B cell (primary cell): ENCODE results near the gene ODF2L. TPM values are rescaled to one million over a fixed set of nuclear protein-coding genes. Genes with fewer than 3 reads are reported as not detected.

Experiments used
- ATAC-seq: fragments of 200-7000 bp; cut with Tn5 transposase; one replicate; pipeline ENCODE4 v1.10.0; 2021; ENCODE audit warnings: low read depth, mild to moderate bottlenecking, moderate number of reproducible peaks, moderate library complexity
- CTCF ChIA-PET: fragments of 350-600 bp; sonication (Branson Sonifier 250); formaldehyde crosslinking; loops from one replicate; lab custom pipeline; 2021; ENCODE audit warnings: antibody characterized with exemption, inconsistent platforms; lab: Charles Lee
- POLR2A ChIA-PET: fragments of 350-600 bp; sonication (Branson Sonifier 250); formaldehyde crosslinking; loops from one replicate; lab custom pipeline; 2021; ENCODE audit warnings: antibody characterized with exemption; lab: Charles Lee
- DNase-seq: peaks from one replicate; pipeline ENCODE4 v3.0.0; 2013
- H2AFZ ChIP-seq: 2 replicates; pipeline ENCODE4 v1.6.1; 2012; ENCODE audit warnings: mild to moderate bottlenecking, low read depth, low read length; ENCODE audit not compliant: insufficient read depth, poor library complexity, severe bottlenecking
- H3K27ac ChIP-seq, 2 donors: 1 replicate in 1 of 2; 2 replicates in 1 of 2; pipeline ENCODE4 v1.5.1; 2012 to 2013; ENCODE audit warnings: low read length in 2 of 2, mild to moderate bottlenecking in 2 of 2, moderate library complexity in 1 of 2
- H3K27me3 ChIP-seq, 4 experiments: fragments of 200-600 bp in 1 of 4; sonication (generic) in 1 of 4; replicated peaks in 1 of 4; 1 replicate in 2 of 4; 2 replicates in 2 of 4; pipeline versions ENCODE4 v1.6.1 to v1.7.0; 2013 to 2016; ENCODE audit warnings: low read length in 3 of 4, mild to moderate bottlenecking in 2 of 4, mixed read lengths in 1 of 4, moderate library complexity in 1 of 4; ENCODE audit not compliant: insufficient read depth in 4 of 4, control insufficient read depth in 3 of 4; ENCODE audit errors: control extremely low read depth in 1 of 4
- H3K36me3 ChIP-seq, 2 experiments: replicated peaks in 1 of 2; 1 replicate in 1 of 2; 2 replicates in 1 of 2; pipeline versions ENCODE4 v1.6.1 to v1.7.1; 2013; ENCODE audit warnings: low read length in 1 of 2; ENCODE audit not compliant: insufficient read depth in 2 of 2, control insufficient read depth in 1 of 2; ENCODE audit errors: control extremely low read depth in 1 of 2, extremely low read depth in 1 of 2
- H3K4me1 ChIP-seq, 2 donors: fragments of 200-600 bp in 1 of 2; sonication (generic) in 1 of 2; 1 replicate in 1 of 2; 2 replicates in 1 of 2; pipeline versions ENCODE4 v1.5.1 to v1.6.1; 2013 to 2017; ENCODE audit warnings: low read length in 2 of 2; ENCODE audit not compliant: control insufficient read depth in 2 of 2, insufficient read depth in 2 of 2
- H3K4me2 ChIP-seq: replicated peaks from 2 replicates; pipeline ENCODE3; 2012; ENCODE audit warnings: mild to moderate bottlenecking, low read depth, low read length; ENCODE audit not compliant: poor library complexity, severe bottlenecking
- H3K4me3 ChIP-seq, 5 experiments: fragments of 200-600 bp in 1 of 5; sonication (generic) in 1 of 5; 1 replicate in 3 of 5; 2 replicates in 2 of 5; pipeline versions ENCODE4 v1.5.1 to v1.7.0; 2011 to 2016; ENCODE audit warnings: low read length in 4 of 5, mild to moderate bottlenecking in 4 of 5, low read depth in 2 of 5, control low read depth in 1 of 5, moderate library complexity in 1 of 5; ENCODE audit not compliant: insufficient read depth in 1 of 5; ENCODE audit errors: control extremely low read depth in 1 of 5, extremely low read depth in 1 of 5
- H3K79me2 ChIP-seq: fragments of 200-600 bp; sonication (generic); one replicate; pipeline ENCODE4 v1.6.0; 2016; ENCODE audit warnings: low read length; ENCODE audit not compliant: control insufficient read depth, insufficient read depth
- H3K9ac ChIP-seq: fragments of 200-600 bp; sonication (generic); 2 replicates; pipeline ENCODE4 v1.6.1; 2017; ENCODE audit warnings: mild to moderate bottlenecking, low read length, moderate library complexity
- H3K9me3 ChIP-seq, 3 donors: one replicate each; pipeline versions ENCODE4 v1.6.1 to v1.7.1; 2013; ENCODE audit warnings: low read length in 2 of 3; ENCODE audit not compliant: control insufficient read depth in 2 of 3, insufficient read depth in 1 of 3; ENCODE audit errors: control extremely low read depth in 1 of 3
- H4K20me1 ChIP-seq: 2 replicates; pipeline ENCODE4 v1.6.0; 2012; ENCODE audit warnings: mild to moderate bottlenecking, low read length; ENCODE audit not compliant: insufficient read depth, control insufficient read depth, poor library complexity, severe bottlenecking
- H3K27ac Mint-ChIP-seq: one replicate; pipeline ENCODE4 v1.8.0; 2021; ENCODE audit warnings: mixed read lengths
- H3K27me3 Mint-ChIP-seq: one replicate; pipeline ENCODE4 v1.8.0; 2021; ENCODE audit warnings: mixed read lengths
- H3K4me1 Mint-ChIP-seq: one replicate; pipeline ENCODE4 v1.8.0; 2021; ENCODE audit warnings: mixed read lengths
- H3K4me3 Mint-ChIP-seq: one replicate; pipeline ENCODE4 v1.8.0; 2021; ENCODE audit warnings: mixed read lengths
- H3K9me3 Mint-ChIP-seq: one replicate; pipeline ENCODE4 v1.8.0; 2022; ENCODE audit warnings: mixed read lengths; ENCODE audit not compliant: insufficient read depth
- CTCF ChIP-seq: fragments of 200-600 bp; IDR thresholded peaks from one replicate; pipeline ENCODE4 v1.8.0; 2022; ENCODE audit warnings: antibody characterized with exemption, mild to moderate bottlenecking
- EZH2 ChIP-seq: IDR thresholded peaks from 2 replicates; pipeline ENCODE4 v1.6.1; 2012; ENCODE audit warnings: borderline replicate concordance, low read depth, mild to moderate bottlenecking, moderate library complexity, low read length; ENCODE audit not compliant: insufficient read depth, poor library complexity, severe bottlenecking
- WGBS: methylation state at CpG from one replicate; pipeline ENCODE4 v1.1.5; 2013; ENCODE audit warnings: missing lambda C conversion rate; ENCODE audit not compliant: insufficient coverage; 5-methylcytosine and 5-hydroxymethylcytosine counted together
- intact Hi-C: fragments of 100-400 bp; cut with micrococcal nuclease; formaldehyde crosslinking; loops from one replicate; pipeline ENCODE4 v1.10.0; 2022
- polyA plus RNA-seq: library from polyadenylated mRNA; depleted of rRNA; stranded (reverse); fragments of >200 nt; gene quantifications from 2 replicates; pipeline ENCODE4 v1.2.3, GENCODE V29; 2012
- total RNA-seq, 2 donors: library from RNA; stranded (reverse); fragments of 120-200 nt in 1 of 2; gene quantifications; 1 replicate in 1 of 2; 2 replicates in 1 of 2; pipeline versions ENCODE4 v1.2.3 to v1.2.4, GENCODE V29; 2013 to 2022

ODF2L gene
- total and polyA plus RNA-seq, 2 donors (not counting 1 experiment from before 2014, with no cell fraction given) = 13.0 to 61.3 TPM

DNA sequence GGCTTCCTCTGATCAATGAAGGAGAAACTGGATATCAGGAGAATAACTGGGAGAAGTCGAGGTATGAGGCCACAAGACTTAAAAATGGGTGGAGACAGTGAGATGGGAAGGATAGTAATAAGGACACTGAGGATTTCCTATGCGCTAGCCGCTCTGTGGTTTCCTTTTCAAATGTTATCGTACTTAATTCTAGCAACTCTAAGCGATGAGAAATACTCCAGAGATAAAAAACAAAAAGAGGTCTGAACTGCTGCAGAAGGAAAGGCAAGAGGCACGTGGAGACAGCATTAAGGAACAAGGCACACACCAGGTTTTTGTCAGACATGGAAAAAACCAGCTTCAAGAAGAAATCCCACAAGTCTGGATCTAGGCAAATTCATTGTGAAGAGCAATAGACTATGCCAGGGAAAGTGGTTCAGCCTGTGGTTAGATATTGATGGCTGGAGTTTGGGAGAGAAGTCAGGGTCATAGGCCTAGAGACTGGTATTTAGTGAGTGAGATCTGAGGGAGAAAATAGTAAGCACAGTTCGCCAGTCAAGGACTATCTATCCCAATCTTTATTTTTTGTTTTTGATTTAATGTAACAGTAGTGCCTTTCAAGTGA lies 33.1 kb upstream of the ODF2L start:
- H3K36me3 ChIP-seq = no peaks in the 10 kb centered on the region
- intact Hi-C loops = no loop called here
- ChIA-PET CTCF (interaction anchor here (1.4 to 1.6 kb wide), 2 partner anchors 45 to 72 kb away, joined by 5 read pairs; no protein-coding TSS in a partner anchor), POLR2A (no interaction called here)
- H3K9ac ChIP-seq = no peak overlapping the region
- H3K4me2 ChIP-seq = no peak overlapping the region
- 11% methylated on average over 2 of the region's 7 CpGs for WGBS
- ATAC-seq = no peak
- H3K79me2 ChIP-seq = no peaks in the 10 kb centered on the region
- H3K9me3 Mint-ChIP-seq = no peaks in the 10 kb centered on the region
- no peaks in the 10 kb centered on the region for H3K27me3 ChIP-seq
- H4K20me1 ChIP-seq = no peaks in the 10 kb centered on the region
- no peak overlapping the region for H3K27ac Mint-ChIP-seq
- no peak overlapping the region for H3K27ac ChIP-seq
- no peak overlapping the region for H3K4me3 Mint-ChIP-seq
- no peaks in the 10 kb centered on the region for H3K4me1 ChIP-seq
- no peaks in the 10 kb centered on the region for H3K9me3 ChIP-seq
- no peaks in the 10 kb centered on the region for H3K4me1 Mint-ChIP-seq
- no peak for DNase-seq
- peaks cover 18% of the 10 kb centered on the region for H3K27me3 Mint-ChIP-seq
- H3K4me3 ChIP-seq = no peak overlapping the region
- TF ChIP-seq CTCF (no peak), EZH2 (no peak)
- peak overlapping the region; percentile 3 for H2AFZ ChIP-seq

DNA sequence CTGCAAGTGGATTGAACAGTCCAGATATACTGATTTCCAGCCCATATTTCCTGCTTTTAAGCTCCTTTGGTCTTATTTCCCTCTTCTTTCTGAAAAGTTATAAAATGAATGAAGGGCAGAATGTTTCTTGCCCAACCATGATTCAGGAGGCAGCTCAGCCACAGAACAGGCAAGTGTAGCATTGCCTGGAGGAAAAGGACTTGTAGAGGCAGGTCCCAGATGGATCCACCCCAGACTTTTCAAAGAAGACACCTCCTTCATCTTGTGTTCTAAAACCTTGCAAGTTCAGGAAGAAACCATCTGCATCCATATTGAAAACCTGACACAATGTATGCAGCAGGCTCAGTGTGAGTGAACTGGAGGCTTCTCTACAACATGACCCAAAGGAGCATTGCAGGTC lies 27.8 kb upstream of the ODF2L start, which contains the start of gene CLCA2:
Gene CLCA2 (plus strand): TSS at position 299 of the 400 bp plus-strand sequence. CDS start 77 bp downstream, at position 376.
- H3K79me2 ChIP-seq = no peaks in the 10 kb centered on the region
- H4K20me1 ChIP-seq = no peaks in the 10 kb centered on the region
- peaks cover 4% of the 10 kb centered on the region for H3K4me1 Mint-ChIP-seq
- DNase-seq (no peak), ATAC-seq (no peak)
- H3K4me3 ChIP-seq = no peak within 1 kb of the TSS
- peaks cover 0 to 3% of the 10 kb centered on the region in 2 donors for H3K4me1 ChIP-seq
- H3K27ac Mint-ChIP-seq = no peak within 1 kb of the TSS
- TF ChIP-seq EZH2 (no peak), CTCF (no peak)
- no peak within 1 kb of the TSS for H3K4me3 Mint-ChIP-seq
- H3K27ac ChIP-seq = no peak within 1 kb of the TSS
- CTCF ChIA-PET = interaction anchor here (1.4 kb wide), 1 partner anchor 14 kb away, joined by 3 read pairs; no protein-coding TSS in a partner anchor
- H3K9me3 ChIP-seq = no peaks in the 10 kb centered on the region
- no peaks in the 10 kb centered on the region for H3K36me3 ChIP-seq
- H3K4me2 ChIP-seq = no peak within 1 kb of the TSS
- peaks cover 15% of the 10 kb centered on the region for H3K27me3 Mint-ChIP-seq
- no peak within 1 kb of the TSS for H3K9ac ChIP-seq
- H3K9me3 Mint-ChIP-seq = no peaks in the 10 kb centered on the region
- no peaks in the 10 kb centered on the region for H3K27me3 ChIP-seq
- H2AFZ ChIP-seq = no peak within 1 kb of the TSS
- POLR2A ChIA-PET = no interaction called here
- intact Hi-C loops = no loop called here
